Measurements from ENCODE around the gene STRADB. TPM values are rescaled to one million over a fixed set of nuclear protein-coding genes. Genes with fewer than 3 reads are reported as not detected.
"Not testable (repeated sequence)": the region's sequence is repeated elsewhere in the genome, so short reads cannot be mapped to it uniquely, and the experiment has no call there.

STRADB gene
- total and polyA plus RNA-seq, 4 donors: 35.9 to 199 (median 67.3) TPM

DNA sequence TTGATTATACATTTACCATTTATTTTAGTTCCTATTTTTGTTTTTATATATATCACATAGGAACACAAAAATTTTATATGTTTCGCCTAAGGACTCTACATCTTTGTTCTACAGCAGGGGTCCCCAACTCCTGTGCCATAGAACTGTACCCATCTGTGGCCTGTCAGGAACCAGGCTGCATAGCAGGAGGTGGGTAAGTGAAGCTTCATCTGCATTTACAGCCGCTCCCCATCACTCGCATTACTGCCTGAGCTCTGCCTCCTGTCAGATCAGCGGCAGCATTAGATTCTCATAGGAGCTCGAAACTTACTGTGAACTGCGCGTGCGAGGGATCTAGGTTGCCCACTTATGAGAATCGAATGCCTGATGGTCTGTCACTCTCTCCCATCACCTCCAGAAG lies 25.6 kb upstream of the STRADB start:
- H3K9me3 ChIP-seq (ENCODE audit: control insufficient read depth in 4 of 4, low read length in 3 of 4): no peaks in the 10 kb centered on the region
- no peak overlapping the region for H3K27ac ChIP-seq (ENCODE audit: low read depth in 1 of 2, low read length in 2 of 2)
- no peak overlapping the region for H3K9ac ChIP-seq (ENCODE audit: low read depth in 1 of 2, low read length in 2 of 2)
- H3K27me3 ChIP-seq (ENCODE audit: control insufficient read depth in 4 of 4, insufficient read depth in 4 of 4, low read length in 3 of 4): no peaks in the 10 kb centered on the region
- TF ChIP-seq FOXA2 (IDR thresholded peaks at IDR 0.05) (no peak), MAX (IDR thresholded peaks at IDR 0.05) (no peak), RXRA (IDR thresholded peaks at IDR 0.05) (no peak), HNF4G (IDR thresholded peaks at IDR 0.05) (no peak), SP1 (IDR thresholded peaks at IDR 0.05) (no peak), FOXA1 (IDR thresholded peaks at IDR 0.05) (no peak), GABPA (IDR thresholded peaks at IDR 0.05 in 1 of 2, conservative IDR thresholded peaks at IDR 0.05 in 1 of 2) (no peak), EGR1 (IDR thresholded peaks at IDR 0.05; ENCODE audit: low read depth in 2 of 2) (no peak), NR2F2 (IDR thresholded peaks at IDR 0.05) (no peak), JUND (IDR thresholded peaks at IDR 0.05) (no peak), TAF1 (conservative IDR thresholded peaks at IDR 0.05) (no peak), CTCF (IDR thresholded peaks at IDR 0.05; ENCODE audit: low read depth, low read length, missing input control) (no peak), RAD21 (IDR thresholded peaks at IDR 0.05) (no peak), ATF3 (IDR thresholded peaks at IDR 0.05) (no peak), HNF4A (conservative IDR thresholded peaks at IDR 0.05) (no peak), YY1 (IDR thresholded peaks at IDR 0.05) (no peak), REST (IDR thresholded peaks at IDR 0.05) (no peak)
- TF ChIP-seq, protein P1, sequence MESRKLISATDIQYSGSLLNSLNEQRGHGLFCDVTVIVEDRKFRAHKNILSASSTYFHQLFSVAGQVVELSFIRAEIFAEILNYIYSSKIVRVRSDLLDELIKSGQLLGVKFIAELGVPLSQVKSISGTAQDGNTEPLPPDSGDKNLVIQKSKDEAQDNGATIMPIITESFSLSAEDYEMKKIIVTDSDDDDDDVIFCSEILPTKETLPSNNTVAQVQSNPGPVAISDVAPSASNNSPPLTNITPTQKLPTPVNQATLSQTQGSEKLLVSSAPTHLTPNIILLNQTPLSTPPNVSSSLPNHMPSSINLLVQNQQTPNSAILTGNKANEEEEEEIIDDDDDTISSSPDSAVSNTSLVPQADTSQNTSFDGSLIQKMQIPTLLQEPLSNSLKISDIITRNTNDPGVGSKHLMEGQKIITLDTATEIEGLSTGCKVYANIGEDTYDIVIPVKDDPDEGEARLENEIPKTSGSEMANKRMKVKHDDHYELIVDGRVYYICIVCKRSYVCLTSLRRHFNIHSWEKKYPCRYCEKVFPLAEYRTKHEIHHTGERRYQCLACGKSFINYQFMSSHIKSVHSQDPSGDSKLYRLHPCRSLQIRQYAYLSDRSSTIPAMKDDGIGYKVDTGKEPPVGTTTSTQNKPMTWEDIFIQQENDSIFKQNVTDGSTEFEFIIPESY (IDR thresholded peaks at IDR 0.05): no peak
- H3K4me3 ChIP-seq (ENCODE audit: low read depth in 1 of 3, low read length in 3 of 3): no peak overlapping the region
- whole genome bisulfite sequencing: 87% methylated on average over 9 of the region's 9 CpGs
- no peak for DNase-seq (ENCODE audit: low spot score)
- no peaks in the 10 kb centered on the region for H3K36me3 ChIP-seq (ENCODE audit: control insufficient read depth in 4 of 4, insufficient read depth in 3 of 4, low read depth in 1 of 4, low read length in 3 of 4)
- H3K4me1 ChIP-seq (ENCODE audit: control insufficient read depth in 4 of 4, insufficient read depth in 4 of 4, low read length in 3 of 4): no peaks in the 10 kb centered on the region

- DNase-seq (ENCODE audit: low spot score); H3K4me1 ChIP-seq (ENCODE audit: control insufficient read depth in 4 of 4, insufficient read depth in 4 of 4, low read length in 3 of 4); H3K27ac ChIP-seq (ENCODE audit: low read depth in 1 of 2, low read length in 2 of 2); H3K36me3 ChIP-seq (ENCODE audit: control insufficient read depth in 4 of 4, insufficient read depth in 3 of 4, low read depth in 1 of 4, low read length in 3 of 4); H3K27me3 ChIP-seq (ENCODE audit: control insufficient read depth in 4 of 4, insufficient read depth in 4 of 4, low read length in 3 of 4); H3K4me3 ChIP-seq (ENCODE audit: low read depth in 1 of 3, low read length in 3 of 3); H3K9me3 ChIP-seq (ENCODE audit: control insufficient read depth in 4 of 4, low read length in 3 of 4); H3K9ac ChIP-seq (ENCODE audit: low read depth in 1 of 2, low read length in 2 of 2): not testable (repeated sequence)
These were observed 23.2 kb upstream of the STRADB start for GRCh38 chr2:201428366-201428765.

DNA sequence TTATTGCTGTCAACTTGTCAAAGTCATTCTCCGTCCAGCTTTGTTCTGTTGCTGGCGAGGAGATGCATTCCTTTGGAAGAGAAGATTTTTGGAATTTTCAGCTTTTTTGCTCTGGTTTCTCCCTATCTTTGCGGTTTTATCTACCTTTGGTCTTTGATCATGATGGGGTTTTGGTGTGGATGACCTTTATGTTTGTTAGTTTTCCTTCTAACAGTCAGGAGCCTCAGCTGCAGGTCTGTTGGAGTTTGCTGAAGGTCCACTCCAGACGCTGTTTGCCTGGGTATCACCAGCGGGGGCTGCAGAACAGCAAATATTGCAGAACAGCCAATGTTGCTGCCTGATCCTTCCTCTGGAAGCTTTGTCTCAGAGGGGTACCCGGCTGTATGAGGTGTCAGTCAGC lies 21.7 kb upstream of the STRADB start:
- not testable (repeated sequence) for H3K4me3 ChIP-seq (ENCODE audit: low read depth in 1 of 3, low read length in 3 of 3); H3K9me3 ChIP-seq (ENCODE audit: control insufficient read depth in 4 of 4, low read length in 3 of 4); H3K27me3 ChIP-seq (ENCODE audit: control insufficient read depth in 4 of 4, insufficient read depth in 4 of 4, low read length in 3 of 4); DNase-seq (ENCODE audit: low spot score); H3K9ac ChIP-seq (ENCODE audit: low read depth in 1 of 2, low read length in 2 of 2); H3K36me3 ChIP-seq (ENCODE audit: control insufficient read depth in 4 of 4, insufficient read depth in 3 of 4, low read depth in 1 of 4, low read length in 3 of 4); H3K27ac ChIP-seq (ENCODE audit: low read depth in 1 of 2, low read length in 2 of 2); H3K4me1 ChIP-seq (ENCODE audit: control insufficient read depth in 4 of 4, insufficient read depth in 4 of 4, low read length in 3 of 4)
- 80% methylated on average over 6 of the region's 6 CpGs for WGBS

- not testable (repeated sequence) for DNase-seq (ENCODE audit: low spot score); H3K4me1 ChIP-seq (ENCODE audit: control insufficient read depth in 4 of 4, insufficient read depth in 4 of 4, low read length in 3 of 4); H3K4me3 ChIP-seq (ENCODE audit: low read depth in 1 of 3, low read length in 3 of 3); H3K27me3 ChIP-seq (ENCODE audit: control insufficient read depth in 4 of 4, insufficient read depth in 4 of 4, low read length in 3 of 4); H3K9ac ChIP-seq (ENCODE audit: low read depth in 1 of 2, low read length in 2 of 2); H3K9me3 ChIP-seq (ENCODE audit: control insufficient read depth in 4 of 4, low read length in 3 of 4); H3K27ac ChIP-seq (ENCODE audit: low read depth in 1 of 2, low read length in 2 of 2); H3K36me3 ChIP-seq (ENCODE audit: control insufficient read depth in 4 of 4, insufficient read depth in 3 of 4, low read depth in 1 of 4, low read length in 3 of 4)
- 92% methylated on average over 12 of the region's 12 CpGs for WGBS
These were observed 21.2 kb upstream of the STRADB start for GRCh38 chr2:201430322-201430721.
